Suppressor macrophage treated with lipopolysaccharide for 1 hour (primary cell): ENCODE measurements around the gene HDAC6.
"Not testable (repeated sequence)": the region's sequence is repeated elsewhere in the genome, so short reads cannot be mapped to it uniquely, and the experiment has no call there.

Source experiments
- DNase-seq, 3 donors: peaks; one replicate each; pipeline ENCODE4 v3.0.0-alpha.2; 2020 to 2022

The HDAC6 gene

GRCh38 chrX:48790477-48790876 is 11.4 kb upstream of the HDAC6 start:
- no peak for DNase-seq

GRCh38 chrX:48791063-48791820 is 10.6 kb upstream of the HDAC6 start:
- no peak for DNase-seq

GRCh38 chrX:48792219-48792618 is 9.6 kb upstream of the HDAC6 start:
- DNase-seq: no peak

GRCh38 chrX:48793935-48794334 is 7.9 kb upstream of the HDAC6 start:
- DNase-seq: no peak

GRCh38 chrX:48794340-48794910 is 7.4 kb upstream of the HDAC6 start:
- no peak for DNase-seq

- DNase-seq: no peak
Observed at GRCh38 chrX:48794911-48795515, 6.9 kb upstream of the HDAC6 start.

GRCh38 chrX:48798318-48798717 is 3.5 kb upstream of the HDAC6 start:
- no peak for DNase-seq

GRCh38 chrX:48800574-48801279 is 1.1 kb upstream of the HDAC6 start:
- peak in 2 of 3 donors; percentile 28 to 35 for DNase-seq

GRCh38 chrX:48802089-48802904 is 430 bp downstream of the HDAC6 start:
- DNase-seq: peak; percentile 80 to 87 (median 85)

- DNase-seq: peak in 2 of 3 donors; percentile 19 to 22
Observed at GRCh38 chrX:48802905-48803200, 986 bp downstream of the HDAC6 start.

GRCh38 chrX:48806081-48806480 is 4.2 kb downstream of the HDAC6 start:
- DNase-seq: peak in 1 of 3 donors; percentile 7

GRCh38 chrX:48813644-48814043 is 11.8 kb downstream of the HDAC6 start:
- peak; percentile 46 to 68 (median 57) for DNase-seq

- DNase-seq: no peak
Observed at GRCh38 chrX:48814722-48815121, 12.9 kb downstream of the HDAC6 start.

GRCh38 chrX:48815266-48815665 is 13.4 kb downstream of the HDAC6 start:
- DNase-seq: no peak

GRCh38 chrX:48816014-48816810 is 14.3 kb downstream of the HDAC6 start:
- DNase-seq: no peak

GRCh38 chrX:48818098-48818497 is 16.2 kb downstream of the HDAC6 start:
- DNase-seq: no peak

GRCh38 chrX:48818866-48819265 is 17.0 kb downstream of the HDAC6 start:
- no peak for DNase-seq

- DNase-seq: not testable (repeated sequence)
Observed at GRCh38 chrX:48819394-48819793, 17.5 kb downstream of the HDAC6 start.

- no peak for DNase-seq
Observed at GRCh38 chrX:48823053-48823452, 21.2 kb downstream of the HDAC6 start.

GRCh38 chrX:48824066-48824465 is 22.2 kb downstream of the HDAC6 start:
- no peak for DNase-seq

GRCh38 chrX:48826135-48826875 is 24.4 kb downstream of the HDAC6 start, which contains the start of gene ERAS:
ERAS (plus strand) TSS chrX:48826513; CDS start chrX:48829124, 2,611 bp downstream.
- no peak for DNase-seq
